MG63 (cell line): ENCODE measurements around the gene CASS4. TPM values are rescaled to one million over a fixed set of nuclear protein-coding genes. Genes with fewer than 3 reads are reported as not detected.

Experiments
- DNase-seq: peaks from one replicate; pipeline ENCODE4 v3.0.0-alpha.2; 2020
- H3K27me3 ChIP-seq: fragments of 250-450 bp; sonication (Bioruptor Pico); 2 replicates; pipeline ENCODE4 v1.5.1; 2020; ENCODE audit warnings: mild to moderate bottlenecking, moderate library complexity
- H3K36me3 ChIP-seq: fragments of 250-450 bp; sonication (Bioruptor Pico); 2 replicates; pipeline ENCODE4 v1.5.1; 2020; ENCODE audit warnings: mild to moderate bottlenecking, moderate library complexity
- H3K4me3 ChIP-seq: fragments of 250-450 bp; sonication (Bioruptor Pico); 2 replicates; pipeline ENCODE4 v1.5.1; 2020; ENCODE audit warnings: mild to moderate bottlenecking, moderate library complexity
- H3K9me3 ChIP-seq: fragments of 250-450 bp; sonication (Bioruptor Pico); 2 replicates; pipeline ENCODE4 v1.5.1; 2020; ENCODE audit warnings: mild to moderate bottlenecking, moderate library complexity
- total RNA-seq: library from RNA; depleted of rRNA; stranded (reverse); fragments of >200 nt; shearing (Covaris generic); gene quantifications from 2 replicates; pipeline ENCODE4 v1.2.3, GENCODE V29; 2014; ENCODE audit warnings: low replicate concordance

CASS4 gene
- total RNA-seq, 1 experiment from 2014 or later: 0.07 TPM

DNA sequence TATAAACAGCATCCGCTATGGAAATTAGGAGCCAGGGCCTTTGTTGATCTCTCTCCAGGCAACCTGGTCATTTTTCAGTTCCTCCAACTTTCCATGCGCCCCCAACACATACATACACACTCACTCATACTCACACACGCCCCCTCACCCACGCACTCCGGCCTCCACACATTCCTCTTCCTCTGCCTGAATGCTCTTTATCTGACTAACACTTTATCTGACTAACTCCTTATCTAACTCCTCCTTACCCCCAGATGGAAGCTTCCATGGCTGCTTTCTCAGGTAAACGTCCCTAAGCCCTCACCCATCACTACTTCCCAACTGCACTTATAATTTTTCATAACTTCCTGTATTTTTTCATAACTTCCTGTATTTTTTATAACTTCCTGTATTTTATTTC, 17.4 kb downstream of the CASS4 start:
- peaks cover 2% of the 10 kb centered on the region; the same call in 1 of the 2 replicates for H3K36me3 ChIP-seq
- no peak overlapping the region for H3K4me3 ChIP-seq
- no peaks in the 10 kb centered on the region for H3K27me3 ChIP-seq
- peak; percentile 74 for DNase-seq
- no peaks in the 10 kb centered on the region for H3K9me3 ChIP-seq

DNA sequence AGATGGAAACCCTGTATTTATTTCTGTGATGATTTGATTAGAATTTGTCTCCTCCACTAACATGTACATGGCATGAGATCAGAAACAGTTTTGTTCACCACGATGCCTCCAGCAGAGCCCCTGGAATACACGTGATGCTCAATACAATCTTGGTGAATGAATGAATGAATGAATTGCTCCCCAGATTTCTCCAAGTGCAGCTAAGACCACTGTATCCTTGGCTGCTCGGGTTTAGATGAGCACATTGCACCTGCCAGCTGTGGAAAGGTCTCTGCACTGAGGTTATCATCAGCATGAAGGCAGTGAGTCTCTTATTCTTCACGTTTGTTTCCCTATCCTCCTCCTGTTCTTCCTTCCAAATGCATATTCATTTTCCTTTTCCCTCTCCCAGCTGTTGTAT, 17.9 kb downstream of the CASS4 start:
- DNase-seq: no peak
- Histone ChIP-seq H3K27me3 (no peaks in the 10 kb centered on the region), H3K36me3 (peaks cover 2% of the 10 kb centered on the region; the same call in 1 of the 2 replicates), H3K9me3 (no peaks in the 10 kb centered on the region), H3K4me3 (no peak overlapping the region)

DNA sequence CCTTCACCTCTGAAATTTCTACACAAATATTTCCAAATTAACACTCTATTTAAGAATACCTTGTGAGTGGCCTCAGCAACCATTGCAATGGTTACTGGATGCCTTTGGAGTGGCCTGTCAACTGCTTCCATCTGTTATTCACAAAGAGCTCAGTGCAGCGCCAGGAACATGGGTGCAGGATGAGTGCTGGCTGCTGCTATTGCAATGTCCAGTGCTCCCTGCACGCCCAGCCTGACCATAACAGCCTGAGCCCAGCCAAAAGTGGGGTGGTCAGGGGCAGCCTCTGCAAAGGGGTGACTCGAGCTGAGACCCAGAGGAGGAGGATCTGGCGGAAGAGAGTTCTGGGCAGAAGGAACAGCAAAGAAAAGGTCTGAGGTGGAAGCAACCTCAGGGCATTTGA, 18.4 kb downstream of the CASS4 start:
- H3K27me3 ChIP-seq: no peaks in the 10 kb centered on the region
- H3K9me3 ChIP-seq: no peaks in the 10 kb centered on the region
- no peak for DNase-seq
- H3K36me3 ChIP-seq: peaks cover 2% of the 10 kb centered on the region; the same call in 1 of the 2 replicates
- H3K4me3 ChIP-seq: no peak overlapping the region

DNA sequence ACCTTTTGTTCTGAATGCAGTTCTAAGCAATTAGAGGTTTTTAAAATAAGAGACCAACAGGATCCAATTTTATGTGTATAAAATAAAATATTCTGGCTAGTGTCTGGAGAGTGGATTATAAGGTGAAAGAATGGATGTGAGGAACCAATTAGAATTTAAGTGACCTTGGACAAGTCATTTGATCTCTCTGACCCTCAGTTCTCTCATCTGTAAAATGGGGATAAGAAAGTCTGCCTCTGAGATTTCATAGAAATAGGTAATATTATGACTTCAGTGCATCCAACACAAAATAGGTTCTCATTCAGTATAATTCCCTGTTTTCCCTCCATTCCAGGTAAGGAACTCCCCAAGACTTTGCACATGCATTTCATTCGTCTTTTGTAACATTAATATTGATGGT, 18.9 kb downstream of the CASS4 start:
- no peaks in the 10 kb centered on the region for H3K9me3 ChIP-seq
- no peak for DNase-seq
- H3K36me3 ChIP-seq: peaks cover 2% of the 10 kb centered on the region; the same call in 1 of the 2 replicates
- no peaks in the 10 kb centered on the region for H3K27me3 ChIP-seq
- H3K4me3 ChIP-seq: no peak overlapping the region

DNA sequence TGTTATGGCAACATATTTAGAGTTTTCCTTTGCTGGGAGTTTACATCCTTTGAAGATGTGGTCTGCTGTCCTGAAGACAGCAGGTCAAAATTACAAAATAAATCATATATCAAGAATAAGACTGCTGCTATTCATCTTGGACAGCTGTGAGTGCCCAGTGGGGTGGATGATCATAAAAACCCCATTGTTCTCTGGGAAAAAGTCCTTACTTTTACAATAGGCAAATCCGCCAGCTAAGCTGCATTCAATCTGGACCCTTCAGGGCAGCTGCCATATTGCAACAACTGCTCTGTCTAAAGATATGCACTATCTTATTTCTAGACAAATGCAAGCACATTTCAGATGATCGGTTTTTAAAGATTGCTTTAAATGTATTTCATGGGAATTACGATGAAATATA, 19.4 kb downstream of the CASS4 start:
- no peak for DNase-seq
- no peaks in the 10 kb centered on the region for H3K9me3 ChIP-seq
- H3K4me3 ChIP-seq: no peak overlapping the region
- H3K36me3 ChIP-seq: peaks cover 2% of the 10 kb centered on the region; the same call in 1 of the 2 replicates
- H3K27me3 ChIP-seq: no peaks in the 10 kb centered on the region

DNA sequence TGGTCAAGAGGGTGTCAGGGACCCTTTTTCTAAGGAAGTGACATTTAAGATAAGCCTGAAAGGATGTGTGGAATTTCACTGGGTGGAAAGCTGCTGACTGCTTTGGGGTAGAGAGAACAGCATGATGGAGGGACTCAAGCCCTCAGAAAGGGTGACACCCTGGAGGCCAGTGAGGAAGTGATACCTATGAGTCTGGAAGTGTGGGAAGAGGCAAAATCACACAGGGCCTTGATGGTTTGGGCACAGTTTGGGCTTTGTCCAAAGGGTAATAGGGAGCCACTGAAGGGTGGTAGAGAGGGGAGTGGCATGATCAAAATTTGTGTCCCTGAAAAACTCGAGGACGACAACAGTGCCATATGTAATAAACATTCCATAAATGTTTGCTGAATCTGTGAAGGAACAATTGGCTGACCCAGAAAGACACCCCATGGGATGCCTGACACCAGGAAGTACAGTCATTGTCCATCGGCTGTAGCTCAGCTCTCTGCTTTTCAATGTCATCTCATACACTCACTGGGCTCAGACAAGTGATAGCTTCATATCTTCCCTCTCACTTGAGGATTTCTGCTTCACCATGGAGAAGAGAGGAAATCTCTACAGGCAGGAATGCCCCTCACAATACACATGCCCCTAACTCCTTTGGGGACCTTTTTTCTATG, 21.3 kb downstream of the CASS4 start:
- H3K4me3 ChIP-seq: no peak overlapping the region
- H3K9me3 ChIP-seq: no peaks in the 10 kb centered on the region
- no peaks in the 10 kb centered on the region for H3K36me3 ChIP-seq
- DNase-seq: peak; percentile 39
- H3K27me3 ChIP-seq: no peaks in the 10 kb centered on the region

DNA sequence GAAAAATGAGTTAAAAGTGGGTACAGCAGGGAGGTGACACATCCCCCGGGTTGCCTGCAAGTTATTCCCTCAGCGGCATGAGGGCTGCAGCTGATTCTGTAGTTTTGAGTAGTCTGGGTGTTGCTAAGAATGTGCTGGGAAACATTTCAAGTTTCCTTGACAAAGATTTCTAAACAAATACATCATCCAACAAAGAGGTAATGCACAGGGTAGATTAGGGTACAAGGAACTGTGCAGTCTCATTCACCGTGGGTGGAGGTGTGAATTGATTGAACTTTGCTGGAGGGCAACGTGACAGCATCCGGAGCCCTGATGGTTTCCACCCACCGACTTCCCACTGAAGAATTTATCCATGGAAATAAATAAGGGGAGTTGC, 21.8 kb downstream of the CASS4 start:
- DNase-seq: peak; percentile 74
- Histone ChIP-seq H3K36me3 (no peaks in the 10 kb centered on the region), H3K27me3 (no peaks in the 10 kb centered on the region), H3K4me3 (no peak overlapping the region), H3K9me3 (no peaks in the 10 kb centered on the region)

DNA sequence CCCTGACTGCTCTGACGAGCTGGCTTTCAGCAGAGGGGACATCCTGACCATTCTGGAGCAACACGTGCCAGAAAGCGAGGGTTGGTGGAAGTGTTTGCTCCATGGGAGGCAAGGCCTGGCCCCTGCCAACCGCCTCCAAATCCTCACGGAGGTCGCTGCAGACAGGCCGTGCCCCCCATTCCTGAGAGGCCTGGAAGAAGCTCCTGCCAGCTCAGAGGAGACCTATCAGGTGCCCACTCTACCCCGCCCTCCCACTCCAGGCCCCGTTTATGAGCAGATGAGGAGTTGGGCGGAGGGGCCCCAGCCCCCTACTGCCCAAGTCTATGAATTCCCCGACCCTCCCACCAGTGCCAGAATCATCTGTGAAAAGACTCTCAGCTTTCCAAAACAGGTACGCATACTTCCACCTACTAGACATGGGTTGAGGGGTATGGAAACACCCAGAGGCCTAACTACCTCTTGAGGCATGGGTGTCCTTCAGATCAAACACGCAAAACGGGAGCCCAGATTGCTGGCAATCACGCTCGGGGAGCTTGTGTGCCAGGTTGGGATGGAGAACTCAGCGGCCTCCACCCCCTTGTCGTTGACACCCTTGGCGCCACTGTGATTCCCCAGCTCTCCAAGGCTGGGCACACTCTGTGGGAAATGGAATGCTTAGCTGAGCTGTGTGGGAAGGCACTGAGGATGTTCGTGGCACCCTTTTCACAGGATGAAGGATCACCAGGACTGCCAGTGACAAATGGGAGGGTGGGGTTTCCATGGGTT, 25.3 kb downstream of the CASS4 start:
- Histone ChIP-seq H3K36me3 (no peaks in the 10 kb centered on the region), H3K9me3 (no peaks in the 10 kb centered on the region), H3K4me3 (no peak overlapping the region), H3K27me3 (no peaks in the 10 kb centered on the region)
- DNase-seq: no peak

DNA sequence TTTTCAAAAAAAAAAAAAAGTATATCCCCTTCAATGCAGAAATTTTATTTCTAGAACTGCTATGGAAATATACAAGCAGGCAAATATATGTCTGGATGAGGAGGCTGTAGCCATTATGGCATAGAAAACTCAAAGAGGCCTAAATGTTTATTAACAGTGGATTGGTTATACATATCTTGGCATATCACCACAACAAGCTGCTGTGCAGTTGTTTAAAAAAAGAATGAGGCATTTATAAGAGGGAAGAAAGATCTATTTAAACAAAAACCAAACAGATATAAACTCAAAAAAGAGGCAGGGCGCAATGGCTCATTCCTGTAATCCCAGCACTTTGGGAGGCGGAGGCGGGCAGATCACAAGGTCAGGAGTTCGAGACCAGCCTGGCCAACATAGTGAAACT, 26.2 kb downstream of the CASS4 start:
- no peaks in the 10 kb centered on the region for H3K9me3 ChIP-seq
- H3K36me3 ChIP-seq: no peaks in the 10 kb centered on the region
- H3K4me3 ChIP-seq: no peak overlapping the region
- no peaks in the 10 kb centered on the region for H3K27me3 ChIP-seq
- DNase-seq: no peak

DNA sequence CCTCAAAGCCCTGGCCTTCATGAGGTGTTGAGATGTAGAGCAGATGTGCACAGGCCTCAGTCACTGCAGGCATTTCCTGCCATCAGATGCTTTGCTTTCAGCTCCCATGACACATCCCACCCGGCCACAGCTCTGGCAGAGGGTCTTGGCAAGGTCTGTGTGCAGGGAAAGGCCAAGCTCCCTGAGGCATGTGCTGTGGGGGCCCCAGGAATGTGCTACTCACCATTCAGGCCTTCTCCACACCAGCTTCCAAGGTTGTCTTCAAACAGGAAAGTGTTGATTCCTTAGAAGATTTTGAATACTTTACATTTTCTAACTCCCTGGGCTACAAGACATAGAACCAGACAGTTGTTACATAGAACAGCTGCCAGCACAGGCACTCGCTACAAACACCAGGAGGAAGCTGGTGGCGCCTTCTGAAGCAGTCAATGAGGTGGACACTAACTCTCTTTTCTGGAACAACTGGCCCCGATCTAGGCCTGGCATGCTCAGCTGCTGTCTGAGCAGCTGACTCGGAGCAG, 27.8 kb downstream of the CASS4 start:
- Histone ChIP-seq H3K27me3 (no peaks in the 10 kb centered on the region), H3K36me3 (no peaks in the 10 kb centered on the region), H3K9me3 (no peaks in the 10 kb centered on the region), H3K4me3 (no peak overlapping the region)
- DNase-seq: peak; percentile 99

DNA sequence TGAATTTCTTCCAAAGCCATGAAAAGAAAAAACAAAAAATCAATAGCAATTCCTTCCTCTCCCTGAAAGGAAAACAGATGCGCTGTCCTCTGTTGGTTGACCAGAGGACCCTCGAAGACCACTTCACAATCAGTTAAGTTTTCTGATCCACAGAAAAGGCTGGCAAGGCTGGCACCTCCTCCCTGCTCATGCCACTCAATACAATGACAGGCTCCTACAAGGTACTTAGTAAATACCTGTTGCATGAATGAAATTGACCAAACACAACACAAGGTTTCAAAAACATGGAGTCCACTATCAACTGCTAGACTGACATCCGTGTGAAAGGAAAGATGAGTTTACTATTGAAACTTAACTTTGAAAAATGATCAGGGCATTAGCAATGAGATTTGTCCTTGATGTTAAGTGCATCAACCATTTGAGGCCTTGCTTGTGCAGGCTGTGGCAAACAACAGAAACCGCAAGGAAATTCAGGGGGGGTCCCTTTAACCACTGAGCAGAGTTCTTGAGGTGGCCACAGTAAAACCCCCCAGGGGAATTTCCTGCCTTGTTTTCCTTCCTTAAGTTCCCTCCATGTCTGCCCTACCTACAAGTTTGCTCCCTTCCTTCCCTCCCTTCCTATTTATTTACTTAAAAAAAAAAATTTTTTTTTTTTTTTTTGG, 28.4 kb downstream of the CASS4 start:
- Histone ChIP-seq H3K27me3 (no peaks in the 10 kb centered on the region), H3K36me3 (no peaks in the 10 kb centered on the region), H3K4me3 (no peak overlapping the region), H3K9me3 (no peaks in the 10 kb centered on the region)
- no peak for DNase-seq

DNA sequence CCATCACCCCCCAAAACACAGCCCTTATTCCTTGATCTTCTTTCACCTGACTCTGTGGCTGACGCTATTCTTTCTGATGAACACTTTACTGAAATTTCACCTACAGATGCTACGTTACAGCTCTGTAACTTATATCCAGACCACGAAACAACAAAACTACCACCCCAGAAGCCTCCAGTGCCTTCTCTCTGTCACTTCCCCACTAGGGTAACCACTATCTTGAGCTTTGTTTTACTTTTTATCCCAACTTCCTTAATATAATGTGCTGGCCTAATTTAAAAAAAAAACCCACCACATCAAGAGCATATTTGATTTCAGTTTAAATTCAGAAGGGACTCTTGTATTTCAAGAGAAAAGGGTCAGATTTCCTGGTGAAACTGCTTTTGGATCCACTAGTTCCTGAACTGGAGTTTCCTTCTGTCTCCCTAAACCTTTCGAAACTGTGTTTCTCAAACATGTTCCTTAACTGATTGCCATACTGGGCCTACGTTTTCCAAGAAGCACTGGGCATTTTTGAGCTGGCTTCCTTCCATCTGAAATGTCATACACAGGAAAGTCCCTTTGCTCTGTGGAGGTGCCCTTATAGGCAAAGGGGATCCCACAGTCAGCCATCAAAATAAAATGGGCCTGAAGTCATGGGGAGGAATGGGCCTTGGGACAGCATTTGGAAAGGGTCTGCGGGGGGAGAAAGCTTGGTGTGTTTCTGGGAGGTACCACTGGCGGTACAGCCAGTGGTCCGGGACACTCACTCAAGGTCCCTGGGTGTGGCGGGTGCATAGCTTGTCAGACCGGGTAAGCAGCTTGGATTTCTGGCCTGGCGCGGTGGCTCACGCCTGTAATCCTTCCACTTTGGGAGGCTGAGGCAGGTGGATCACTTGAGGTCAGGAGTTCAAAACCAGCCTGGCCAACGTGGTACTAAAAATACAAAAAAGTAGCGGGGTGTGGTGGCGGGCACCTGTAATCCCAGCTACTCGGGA, 30.6 kb downstream of the CASS4 start:
- no peaks in the 10 kb centered on the region for H3K27me3 ChIP-seq
- no peaks in the 10 kb centered on the region for H3K36me3 ChIP-seq
- H3K4me3 ChIP-seq: no peak overlapping the region
- no peak for DNase-seq
- H3K9me3 ChIP-seq: no peaks in the 10 kb centered on the region

DNA sequence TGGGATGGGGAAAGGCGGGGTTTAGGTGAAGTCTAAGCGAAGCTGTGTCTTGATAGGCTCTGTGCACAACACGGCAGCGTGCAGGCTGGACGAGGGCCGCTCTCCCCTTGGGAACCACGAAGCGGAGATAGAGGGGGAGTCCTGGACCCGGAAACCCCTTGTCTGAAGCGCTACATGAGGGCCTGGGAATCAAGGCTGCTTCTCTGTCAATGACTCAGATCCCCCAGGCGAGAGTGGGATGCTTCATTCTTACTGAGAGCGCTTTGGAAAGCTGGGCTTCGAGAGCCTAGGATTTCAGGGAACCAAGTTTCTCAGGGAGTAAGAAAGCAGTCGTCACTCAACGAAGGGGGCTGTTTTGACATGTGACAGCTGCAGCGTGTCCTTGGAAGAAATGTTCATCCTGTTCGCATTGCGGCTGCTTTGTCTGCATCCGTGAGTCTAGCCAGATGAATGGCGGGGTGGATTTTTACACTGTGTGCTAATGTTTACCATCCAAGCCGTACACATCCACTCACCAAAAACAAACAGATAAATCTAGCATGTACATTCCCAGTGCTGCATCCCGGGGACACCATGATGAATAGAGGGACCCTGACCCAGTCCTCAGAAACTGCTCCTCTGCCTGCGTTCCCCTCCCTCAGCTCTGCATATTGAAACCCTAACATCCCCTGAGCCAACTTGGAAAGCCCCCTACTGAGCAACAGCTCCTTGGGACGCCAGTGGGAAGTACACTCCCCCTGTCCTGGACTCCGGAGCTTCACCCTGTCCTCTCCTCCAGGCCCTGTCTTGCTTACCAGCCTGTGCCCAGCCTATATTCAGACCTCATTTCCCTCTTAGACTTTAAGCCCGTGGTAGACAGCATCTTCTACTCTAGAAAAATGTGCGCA, 31.8 kb downstream of the CASS4 start:
- no peak for DNase-seq
- no peaks in the 10 kb centered on the region for H3K36me3 ChIP-seq
- no peak overlapping the region for H3K4me3 ChIP-seq
- no peaks in the 10 kb centered on the region for H3K9me3 ChIP-seq
- no peaks in the 10 kb centered on the region for H3K27me3 ChIP-seq

DNA sequence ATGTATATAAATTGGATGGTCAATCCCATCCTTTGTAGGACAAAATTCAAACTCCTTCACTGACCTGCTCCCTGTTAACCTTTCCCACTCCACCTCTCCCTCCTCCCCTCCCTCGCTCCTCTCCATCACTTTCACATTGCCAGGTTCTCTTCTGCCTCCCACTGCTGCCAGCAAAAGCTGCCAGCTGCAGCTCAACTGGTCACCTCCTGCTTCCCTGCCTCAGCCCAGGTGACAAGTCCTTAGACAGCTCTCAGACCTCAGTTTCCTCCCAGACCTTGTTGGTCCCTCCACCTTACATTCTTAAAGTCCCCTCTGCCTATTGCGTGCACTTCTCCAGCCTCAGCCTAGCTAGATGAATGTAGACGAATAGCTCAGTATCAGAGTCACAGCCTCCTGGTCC, 33.1 kb downstream of the CASS4 start:
- DNase-seq: no peak
- Histone ChIP-seq H3K27me3 (no peaks in the 10 kb centered on the region), H3K4me3 (no peak overlapping the region), H3K36me3 (no peaks in the 10 kb centered on the region), H3K9me3 (no peaks in the 10 kb centered on the region)

DNA sequence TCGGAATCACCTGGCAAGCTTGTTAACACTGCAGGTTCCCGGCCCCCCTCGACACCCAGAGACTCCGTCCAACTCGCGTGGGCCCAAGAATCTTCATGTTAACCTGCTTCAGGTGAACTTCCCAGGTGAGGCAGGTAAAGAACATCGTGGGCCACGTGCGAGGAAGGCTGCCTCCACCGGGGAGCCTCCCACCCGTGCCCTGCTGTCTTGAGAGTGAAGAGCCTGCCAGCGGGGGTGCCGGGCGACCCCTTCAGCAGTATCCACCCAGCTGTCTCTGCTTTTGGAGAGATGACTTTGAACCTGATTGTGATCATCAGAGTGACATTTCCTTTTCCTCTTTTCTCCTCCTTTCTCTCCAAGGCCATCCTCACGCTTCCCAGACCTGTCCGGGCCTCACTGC, 33.5 kb downstream of the CASS4 start:
- H3K9me3 ChIP-seq: no peaks in the 10 kb centered on the region
- H3K4me3 ChIP-seq: no peak overlapping the region
- H3K27me3 ChIP-seq: no peaks in the 10 kb centered on the region
- no peaks in the 10 kb centered on the region for H3K36me3 ChIP-seq
- DNase-seq: no peak

DNA sequence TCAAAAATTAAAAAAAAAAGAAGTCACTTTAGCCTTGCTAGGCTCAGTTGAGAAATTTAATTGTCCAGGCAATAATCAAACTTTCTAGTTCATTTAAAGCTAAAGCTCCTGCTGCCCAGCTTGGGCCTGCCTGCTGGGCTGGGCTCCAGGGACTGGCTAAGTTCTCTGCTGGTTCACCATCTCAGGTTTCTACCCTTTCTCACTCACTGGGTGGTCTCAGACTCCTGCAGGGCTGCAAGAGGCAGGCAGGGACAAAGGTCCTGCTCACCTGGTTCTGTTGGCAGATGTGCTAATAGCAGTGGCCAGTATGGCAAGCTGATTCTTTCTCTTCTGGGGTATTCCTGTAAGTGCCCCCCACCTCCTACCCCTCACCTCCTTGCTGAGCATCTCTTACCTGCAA, 35.2 kb downstream of the CASS4 start:
- no peaks in the 10 kb centered on the region for H3K9me3 ChIP-seq
- H3K4me3 ChIP-seq: no peak overlapping the region
- no peaks in the 10 kb centered on the region for H3K27me3 ChIP-seq
- no peaks in the 10 kb centered on the region for H3K36me3 ChIP-seq
- no peak for DNase-seq
